ENCODE measurements around the gene RPL19. TPM values are rescaled to one million over a fixed set of nuclear protein-coding genes. Genes with fewer than 3 reads are reported as not detected.

The RPL19 gene
- total RNA-seq, 4 donors from 2014 or later, result 2,570 to 3,363 (median 3,072) TPM

DNA sequence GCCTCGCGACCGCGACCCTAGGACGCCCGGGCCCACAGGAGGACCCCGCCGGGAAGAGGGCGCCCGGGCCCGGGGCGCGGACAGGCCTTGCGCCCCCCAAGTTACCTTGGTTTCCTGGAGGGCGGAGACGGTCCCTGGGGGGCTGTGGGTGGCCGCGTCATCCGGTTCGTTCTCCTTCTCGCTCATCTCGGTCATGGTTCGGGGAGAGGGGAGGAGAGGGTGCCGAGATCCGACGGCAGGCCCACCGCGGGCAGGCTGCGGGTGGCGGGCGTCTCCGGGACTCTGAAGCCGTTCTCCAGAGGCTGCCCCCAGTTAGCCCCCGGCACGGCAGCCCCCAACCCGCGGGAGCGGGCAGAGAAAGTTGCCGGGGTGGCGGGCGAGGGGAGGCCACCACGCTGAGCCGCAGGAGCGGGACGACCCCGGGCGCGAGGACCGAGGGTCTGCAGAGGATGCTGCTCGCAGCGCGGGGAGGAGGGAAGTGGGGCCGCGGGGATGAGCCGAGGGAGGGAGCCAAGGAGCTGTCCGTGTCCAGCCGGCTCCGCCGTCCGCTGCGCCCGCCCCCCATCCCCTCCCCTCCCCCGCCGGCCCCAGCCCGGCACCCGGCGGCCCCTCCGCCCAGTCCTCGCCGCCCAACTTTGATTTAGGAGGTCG is 25.4 kb downstream of the RPL19 start, which contains the start of gene STAC2:
Gene STAC2 (minus strand): TSS at position 638 of the 651 bp plus-strand sequence. CDS start 443 bp downstream, at position 195.
- TF ChIP-seq, protein P1, sequence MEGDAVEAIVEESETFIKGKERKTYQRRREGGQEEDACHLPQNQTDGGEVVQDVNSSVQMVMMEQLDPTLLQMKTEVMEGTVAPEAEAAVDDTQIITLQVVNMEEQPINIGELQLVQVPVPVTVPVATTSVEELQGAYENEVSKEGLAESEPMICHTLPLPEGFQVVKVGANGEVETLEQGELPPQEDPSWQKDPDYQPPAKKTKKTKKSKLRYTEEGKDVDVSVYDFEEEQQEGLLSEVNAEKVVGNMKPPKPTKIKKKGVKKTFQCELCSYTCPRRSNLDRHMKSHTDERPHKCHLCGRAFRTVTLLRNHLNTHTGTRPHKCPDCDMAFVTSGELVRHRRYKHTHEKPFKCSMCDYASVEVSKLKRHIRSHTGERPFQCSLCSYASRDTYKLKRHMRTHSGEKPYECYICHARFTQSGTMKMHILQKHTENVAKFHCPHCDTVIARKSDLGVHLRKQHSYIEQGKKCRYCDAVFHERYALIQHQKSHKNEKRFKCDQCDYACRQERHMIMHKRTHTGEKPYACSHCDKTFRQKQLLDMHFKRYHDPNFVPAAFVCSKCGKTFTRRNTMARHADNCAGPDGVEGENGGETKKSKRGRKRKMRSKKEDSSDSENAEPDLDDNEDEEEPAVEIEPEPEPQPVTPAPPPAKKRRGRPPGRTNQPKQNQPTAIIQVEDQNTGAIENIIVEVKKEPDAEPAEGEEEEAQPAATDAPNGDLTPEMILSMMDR (IDR thresholded peaks at IDR 0.05; ENCODE audit: low read depth), result no peak

DNA sequence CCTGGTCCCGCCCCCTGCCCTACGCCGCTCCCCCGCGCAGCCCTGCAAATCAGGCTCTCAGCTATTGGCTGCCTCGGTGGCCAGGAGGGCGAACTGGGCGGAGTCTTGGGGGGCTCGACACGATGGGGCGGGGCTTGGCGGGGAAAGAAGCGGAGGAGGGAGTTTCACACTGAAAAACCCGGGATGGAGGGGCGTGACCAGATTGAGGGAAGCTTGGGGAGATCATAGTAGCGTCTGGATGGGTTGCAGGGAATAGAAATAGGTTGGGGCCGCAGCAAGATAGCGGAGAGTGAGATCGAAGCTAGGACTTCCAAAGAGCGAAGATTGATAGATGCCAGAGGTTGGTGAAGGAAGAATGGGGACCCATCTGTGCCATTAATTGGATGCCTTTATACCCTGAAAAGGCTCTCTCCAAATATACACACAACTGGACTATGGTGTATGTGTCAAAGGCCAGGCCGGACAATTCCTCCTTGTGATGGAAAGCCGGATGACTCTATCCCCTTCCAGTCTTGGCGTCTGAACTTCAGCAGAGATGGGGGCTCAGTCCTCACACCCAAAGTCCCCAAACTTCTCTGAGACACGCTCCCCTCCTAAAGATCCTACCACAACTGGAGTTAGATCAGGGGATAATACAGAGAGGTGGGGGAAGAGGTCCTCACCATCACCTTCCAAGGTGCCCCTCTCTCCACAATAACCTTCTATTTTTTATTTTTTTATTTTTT is 26.0 kb downstream of the RPL19 start:
- TF ChIP-seq, protein P1 (IDR thresholded peaks at IDR 0.05; ENCODE audit: low read depth), result no peak

DNA sequence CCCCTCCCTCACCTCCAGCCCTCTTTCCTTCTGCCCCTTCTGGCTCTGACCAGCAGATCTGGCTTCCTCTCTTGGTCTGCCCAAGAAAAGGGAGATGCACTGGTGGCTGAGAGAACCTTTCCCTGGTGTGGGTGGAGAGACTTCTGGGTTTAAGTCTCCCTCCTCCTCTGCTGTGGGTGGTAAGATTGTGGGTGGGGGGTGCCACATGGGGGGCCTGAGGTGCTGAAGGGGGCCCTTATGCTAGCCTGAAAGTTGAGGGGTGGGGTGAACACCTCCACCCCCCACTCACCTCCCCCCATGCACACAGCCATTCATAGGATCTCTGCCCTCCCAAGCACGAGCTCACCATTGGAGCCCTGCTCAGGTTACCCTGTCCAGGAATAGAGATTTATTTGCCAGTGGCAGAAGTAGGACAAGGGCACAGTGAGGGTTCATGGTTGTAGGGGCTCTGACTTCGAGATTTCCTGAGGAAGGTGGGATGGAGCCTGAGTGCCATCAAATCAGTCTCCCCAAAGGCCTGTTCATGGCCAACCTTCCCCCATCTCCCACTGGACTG is 27.4 kb downstream of the RPL19 start:
- TF ChIP-seq, protein P1 (IDR thresholded peaks at IDR 0.05; ENCODE audit: low read depth), result no peak

DNA sequence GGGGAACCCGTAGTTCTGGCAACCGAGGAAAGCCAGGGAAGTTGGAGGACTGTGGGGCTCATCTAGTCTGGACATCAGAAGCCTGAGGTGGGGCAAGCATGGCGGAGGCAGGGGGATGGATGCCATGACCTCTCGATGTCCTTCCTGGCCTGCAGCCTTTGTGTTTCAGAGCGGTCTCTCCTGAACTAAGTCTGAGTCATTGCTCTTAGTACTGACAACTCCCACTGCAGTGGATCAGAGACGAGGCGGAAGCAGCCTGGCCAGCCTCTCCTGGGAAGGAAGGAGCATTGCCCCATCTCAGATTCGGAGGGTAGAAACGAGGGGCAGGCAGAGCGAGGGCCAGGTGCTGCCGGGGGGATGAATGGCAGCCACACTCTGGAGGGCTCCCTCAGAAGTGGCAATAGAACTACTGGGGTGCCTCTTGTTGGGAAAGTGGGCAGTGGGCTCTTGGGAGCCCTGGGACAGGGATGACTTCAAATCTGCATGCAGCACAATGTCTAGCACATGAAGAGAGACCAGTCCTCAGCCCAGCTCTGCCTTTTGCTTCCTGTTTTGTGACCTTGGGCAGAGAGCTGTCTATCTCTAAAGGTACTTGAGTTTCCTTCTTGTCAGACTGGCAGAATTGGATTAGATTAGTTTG is 29.3 kb downstream of the RPL19 start:
- TF ChIP-seq, protein P1 (IDR thresholded peaks at IDR 0.05; ENCODE audit: low read depth), result no peak

DNA sequence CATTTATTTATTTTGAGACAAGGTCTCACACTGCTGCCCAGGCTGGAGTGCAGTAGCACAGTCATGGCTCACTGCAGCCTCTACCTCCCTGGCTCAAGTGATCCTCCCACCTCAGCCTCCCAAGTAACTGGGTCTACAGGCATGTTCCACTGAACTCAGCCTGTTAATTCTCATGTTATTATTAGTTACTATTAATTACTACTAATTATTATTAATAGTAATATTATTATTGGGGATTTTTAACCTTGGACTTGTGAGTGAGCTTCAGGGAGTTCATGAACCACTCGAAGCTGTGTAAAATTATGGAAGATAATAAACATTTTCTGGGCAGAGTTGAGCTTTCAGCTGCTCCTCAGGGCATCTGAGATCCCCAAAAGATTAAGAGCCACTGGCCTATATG is 30.3 kb downstream of the RPL19 start:
- TF ChIP-seq, protein P1 (IDR thresholded peaks at IDR 0.05; ENCODE audit: low read depth), result no peak

DNA sequence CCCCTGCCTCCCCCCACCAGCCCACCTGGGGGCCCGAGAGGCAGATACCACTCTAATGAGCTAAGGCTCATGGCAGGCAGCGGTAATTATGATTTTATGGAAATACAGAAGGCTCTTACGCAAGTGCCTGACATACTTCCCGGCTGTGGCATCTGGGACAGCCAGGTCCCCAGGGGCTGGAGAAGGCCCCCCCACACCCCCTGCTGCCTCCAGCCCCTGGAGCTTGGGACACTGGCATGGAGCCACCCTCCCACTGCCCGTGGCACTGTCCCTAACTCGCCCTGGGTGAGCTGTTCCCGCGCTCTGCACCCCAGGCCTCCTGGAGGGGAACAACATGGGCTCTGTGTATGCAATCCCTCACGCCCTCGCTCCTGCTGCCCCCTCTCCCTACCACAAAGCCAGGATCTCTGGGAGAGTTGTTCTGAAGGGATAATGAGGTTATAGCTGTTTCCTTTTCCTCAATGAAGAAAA is 31.0 kb downstream of the RPL19 start:
- TF ChIP-seq, protein P1 (IDR thresholded peaks at IDR 0.05; ENCODE audit: low read depth), result no peak

Data from subcutaneous adipose tissue (tissue), 4 donors.